CD4-positive, alpha-beta T cell treated with Interleukin-10 for 1 hour (primary cell): ENCODE measurements around the gene PAPSS2.
"Not testable (repeated sequence)": the region's sequence is repeated elsewhere in the genome, so short reads cannot be mapped to it uniquely, and the experiment has no call there.

ENCODE experiments used
- DNase-seq: peaks from one replicate; pipeline ENCODE4 v3.0.0-alpha.2; 2020

Gene PAPSS2

GRCh38 chr10:87712913-87713616 lies 53.4 kb downstream of the PAPSS2 start:
- no peak for DNase-seq

GRCh38 chr10:87713707-87714106 lies 54.0 kb downstream of the PAPSS2 start:
- DNase-seq: no peak

- DNase-seq: no peak
These were observed 56.1 kb downstream of the PAPSS2 start for GRCh38 chr10:87715552-87716347.

- DNase-seq: no peak
These were observed 56.6 kb downstream of the PAPSS2 start for GRCh38 chr10:87716348-87716670.

- no peak for DNase-seq
These were observed 61.0 kb downstream of the PAPSS2 start for GRCh38 chr10:87720665-87721064.

GRCh38 chr10:87721781-87722180 lies 62.1 kb downstream of the PAPSS2 start:
- no peak for DNase-seq

GRCh38 chr10:87722716-87723115 lies 63.0 kb downstream of the PAPSS2 start:
- no peak for DNase-seq

GRCh38 chr10:87723500-87723899 lies 63.8 kb downstream of the PAPSS2 start:
- DNase-seq: no peak

GRCh38 chr10:87724789-87725188 lies 65.1 kb downstream of the PAPSS2 start:
- no peak for DNase-seq

GRCh38 chr10:87729940-87730339 lies 70.3 kb downstream of the PAPSS2 start:
- DNase-seq: no peak

GRCh38 chr10:87733081-87733480 lies 73.4 kb downstream of the PAPSS2 start:
- DNase-seq: no peak

- peak; percentile 10 for DNase-seq
These were observed 75.5 kb downstream of the PAPSS2 start for GRCh38 chr10:87734987-87735827.

- DNase-seq: not testable (repeated sequence)
These were observed 78.6 kb downstream of the PAPSS2 start for GRCh38 chr10:87738253-87738652.

- DNase-seq: no peak
These were observed 80.0 kb downstream of the PAPSS2 start for GRCh38 chr10:87739703-87740102.

- no peak for DNase-seq
These were observed 80.6 kb downstream of the PAPSS2 start for GRCh38 chr10:87740254-87740655.

GRCh38 chr10:87742992-87743610 lies 83.4 kb downstream of the PAPSS2 start:
- not testable (repeated sequence) for DNase-seq

GRCh38 chr10:87744606-87745005 lies 84.9 kb downstream of the PAPSS2 start:
- DNase-seq: no peak

GRCh38 chr10:87746911-87747310 lies 87.2 kb downstream of the PAPSS2 start:
- no peak for DNase-seq

GRCh38 chr10:87748244-87748643 lies 88.6 kb downstream of the PAPSS2 start:
- DNase-seq: not testable (repeated sequence)

- DNase-seq: no peak
These were observed 90.5 kb downstream of the PAPSS2 start for GRCh38 chr10:87750001-87750671.

GRCh38 chr10:87750817-87751216 lies 91.1 kb downstream of the PAPSS2 start:
- DNase-seq: no peak

- DNase-seq: no peak
These were observed 91.6 kb downstream of the PAPSS2 start for GRCh38 chr10:87751274-87751673.

GRCh38 chr10:87752566-87752965 lies 92.9 kb downstream of the PAPSS2 start:
- DNase-seq: no peak
